ENCODE data around the gene FKBP8. TPM values are rescaled to one million over a fixed set of nuclear protein-coding genes. Genes with fewer than 3 reads are reported as not detected.
"Not testable (repeated sequence)": the region's sequence is repeated elsewhere in the genome, so short reads cannot be mapped to it uniquely, and the experiment has no call there.

Gene FKBP8
- polyA plus RNA-seq (ENCODE audit: insufficient read length in 4 of 4), result 100 to 1,000 TPM; 155 to 215 (median 193) TPM

DNA sequence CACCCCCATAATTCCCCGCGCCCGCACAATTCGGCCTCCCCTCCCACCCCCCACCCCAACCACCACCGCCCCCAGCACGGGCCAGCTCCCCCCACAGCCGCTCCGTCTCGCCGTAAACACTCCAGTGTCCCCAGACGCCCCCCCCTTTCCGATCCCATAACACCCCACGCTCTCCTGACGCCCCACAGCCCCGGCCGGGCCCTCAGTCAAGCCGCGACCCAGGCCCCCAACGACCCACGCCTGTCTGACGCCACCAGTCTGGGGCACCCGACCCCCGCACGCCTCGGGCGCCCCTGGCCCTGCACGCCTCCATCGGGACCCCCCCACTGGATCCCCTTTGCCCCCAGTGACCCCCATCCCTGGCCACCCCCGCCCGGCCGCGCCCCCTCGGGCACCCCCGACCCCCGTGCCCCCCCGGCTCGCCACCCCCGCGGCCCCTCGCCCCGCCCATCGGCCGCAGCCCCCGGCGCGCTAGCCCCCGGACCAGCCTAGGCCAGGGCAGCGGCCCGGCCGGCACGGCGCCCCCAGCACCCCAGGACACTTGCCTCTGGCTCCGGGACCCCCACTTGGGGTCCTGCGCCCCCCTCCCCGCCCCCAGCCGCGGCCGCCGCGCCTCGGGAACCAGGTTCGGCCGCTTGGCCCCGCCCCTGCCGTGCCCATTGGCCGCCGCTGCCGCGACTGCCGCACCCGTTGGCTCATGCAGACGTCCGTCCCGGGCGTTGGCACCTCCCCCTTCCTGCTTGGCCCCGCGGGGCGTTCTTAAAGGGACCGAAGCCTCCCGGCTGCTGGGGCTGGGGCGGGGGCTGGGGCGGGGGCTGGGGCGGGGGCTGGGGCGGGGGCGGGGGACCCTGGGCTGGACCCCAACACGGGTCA lies at the start of gene FKBP8:
Gene FKBP8 (minus strand): TSS at position 633 of the 873 bp plus-strand sequence. CDS start 1,603 bp downstream, outside the sequence.
- peak in 3 of 4 donors; percentile 73 to 80 (median 79) for DNase-seq (ENCODE audit: low read depth in 4 of 4, low spot score in 2 of 4)

DNA sequence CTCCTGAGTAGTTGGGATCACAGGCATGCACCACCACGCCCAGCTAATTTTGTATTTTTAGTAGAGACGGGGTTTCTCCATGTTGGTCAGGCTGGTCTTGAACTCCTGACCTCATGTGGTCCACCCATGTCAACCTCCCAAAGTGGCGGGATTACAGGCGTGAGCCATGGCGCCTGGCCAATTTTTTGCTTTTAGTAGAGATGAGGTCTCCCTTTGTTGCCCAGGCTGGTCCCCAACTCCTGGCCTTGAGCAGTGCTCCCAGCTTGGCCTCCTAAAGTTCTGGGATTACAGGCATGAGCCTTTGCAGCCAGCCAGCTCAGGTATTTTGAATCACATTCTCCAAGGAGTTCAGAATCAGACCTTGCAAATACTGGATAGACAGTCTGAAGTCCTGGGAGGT lies 49.4 kb upstream of the FKBP8 start:
- not testable (repeated sequence) for DNase-seq (ENCODE audit: low read depth in 4 of 4, low spot score in 2 of 4)

DNA sequence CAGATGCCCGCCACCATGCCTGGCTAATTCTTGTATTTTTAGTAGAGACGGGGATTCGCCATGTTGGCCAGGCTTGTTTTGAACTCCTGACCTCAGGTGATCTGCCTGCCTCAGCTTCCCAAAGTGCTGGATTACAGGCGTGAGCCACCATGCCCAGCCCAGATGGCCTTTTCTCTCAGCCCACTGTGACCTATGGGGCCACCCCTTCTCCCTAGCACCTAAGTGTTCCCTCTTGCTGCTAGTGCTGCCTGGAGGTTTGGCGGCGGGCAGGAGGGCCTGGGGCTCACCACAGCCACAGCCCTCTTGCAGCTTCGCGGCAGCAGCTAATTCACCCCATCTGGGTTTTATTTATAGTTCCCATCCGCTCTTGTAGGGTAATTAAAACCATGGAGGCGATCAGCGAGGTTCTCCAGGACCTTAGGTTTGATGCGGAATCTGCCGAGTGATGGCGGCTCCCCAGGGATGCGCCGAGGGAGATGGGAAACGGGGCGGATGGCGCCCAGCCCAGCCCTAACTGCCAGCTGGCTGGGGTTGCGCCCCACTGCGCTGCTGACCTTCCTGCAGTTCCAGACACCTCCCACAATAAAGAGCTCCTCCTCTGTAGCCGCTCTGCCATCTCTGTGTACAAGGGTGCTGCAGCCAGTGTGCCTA lies 48.5 kb upstream of the FKBP8 start:
- DNase-seq (ENCODE audit: low read depth in 4 of 4, low spot score in 2 of 4), result no peak

DNA sequence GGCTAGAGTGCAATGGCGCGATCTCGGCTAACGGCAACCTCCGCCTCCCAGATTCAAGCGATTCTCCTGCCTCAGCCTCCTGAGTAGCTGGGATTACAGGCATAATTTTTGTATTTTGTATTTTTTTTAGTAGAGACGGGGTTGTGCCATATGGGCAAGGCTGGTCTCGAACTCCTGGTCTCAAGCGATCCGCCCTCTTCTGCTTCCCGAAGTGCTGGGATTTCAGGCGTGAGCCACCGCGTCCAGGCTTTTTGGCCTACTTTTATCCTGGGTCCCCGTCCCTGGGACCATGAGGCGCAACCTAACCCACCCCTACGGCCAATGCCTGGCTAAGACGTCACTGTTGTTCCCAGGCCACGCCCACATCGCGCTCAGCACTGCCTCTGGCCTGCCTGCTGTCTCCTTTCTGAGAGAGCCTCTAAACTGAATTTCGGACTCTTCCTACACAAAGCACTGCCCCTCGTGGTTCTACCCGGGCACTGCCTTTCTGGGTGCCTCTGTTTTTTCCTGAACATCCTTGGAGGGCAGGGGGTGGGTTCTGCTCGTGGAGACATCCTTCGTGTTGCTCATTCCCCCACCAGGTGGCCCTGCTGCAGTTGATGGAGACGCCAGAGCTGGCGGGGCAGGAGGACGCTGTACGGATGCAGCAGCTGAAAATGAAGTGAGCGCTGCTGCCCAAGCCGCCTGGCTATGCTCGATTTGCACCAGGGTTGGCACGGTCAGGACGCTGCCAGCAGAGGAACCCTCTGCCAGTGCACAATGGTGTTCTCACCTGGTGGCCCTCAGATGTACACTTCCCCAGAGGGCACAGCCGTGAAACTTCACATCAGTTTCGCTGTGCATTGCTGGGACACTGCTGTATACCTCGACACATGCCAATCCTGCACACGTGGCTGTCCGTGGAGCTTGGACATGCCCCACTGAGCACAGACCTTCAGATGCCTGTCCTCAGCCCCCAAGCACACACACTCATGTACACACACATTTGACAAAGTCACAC lies 47.2 kb upstream of the FKBP8 start:
- peak in 2 of 4 donors; percentile 70 to 73 for DNase-seq (ENCODE audit: low read depth in 4 of 4, low spot score in 2 of 4)

DNA sequence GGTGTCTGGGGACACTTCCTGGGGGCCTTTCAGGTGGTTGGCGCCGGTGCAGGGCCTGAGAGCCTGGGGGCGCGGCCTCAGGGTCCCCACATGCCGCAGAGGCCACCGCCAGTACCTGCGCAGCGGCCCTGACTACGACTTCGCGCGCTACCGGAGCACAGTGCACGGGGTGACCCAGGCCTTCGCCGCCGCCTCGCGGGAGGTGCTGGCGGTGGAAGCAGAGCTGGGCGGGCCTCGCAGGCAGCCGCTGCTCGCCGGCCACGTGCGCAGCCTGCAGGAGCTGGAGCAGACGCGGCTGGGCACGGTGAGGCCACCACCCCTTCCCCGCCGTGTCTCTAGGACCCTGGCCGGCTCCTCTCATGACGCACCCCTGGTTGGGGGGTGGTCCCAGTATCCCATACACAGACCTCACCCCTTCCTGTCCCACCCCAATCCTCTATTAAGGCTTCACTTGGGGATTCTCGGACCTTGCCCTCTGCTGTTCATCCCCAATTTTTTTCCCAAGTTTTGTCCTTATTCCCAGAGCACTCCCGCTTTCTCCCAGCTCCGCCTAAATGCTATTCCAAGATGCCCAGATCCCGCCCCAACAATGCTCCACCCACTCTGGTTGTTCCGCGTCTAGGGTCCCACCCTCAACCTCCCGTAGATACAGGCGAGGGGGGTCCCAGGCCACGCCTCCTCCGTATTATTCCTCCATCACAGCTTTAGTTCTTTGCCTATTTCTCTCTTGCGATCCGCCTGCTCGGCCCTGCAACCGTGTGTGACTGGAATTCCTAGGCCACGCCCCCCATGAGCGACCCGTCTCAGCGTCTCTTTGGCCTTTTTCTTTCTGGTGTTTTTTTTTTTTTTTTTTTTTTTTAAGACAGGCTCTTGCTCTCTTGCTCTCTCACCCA lies 46.3 kb upstream of the FKBP8 start:
- DNase-seq (ENCODE audit: low read depth in 4 of 4, low spot score in 2 of 4), result peak in 1 of 4 donors; percentile 63

DNA sequence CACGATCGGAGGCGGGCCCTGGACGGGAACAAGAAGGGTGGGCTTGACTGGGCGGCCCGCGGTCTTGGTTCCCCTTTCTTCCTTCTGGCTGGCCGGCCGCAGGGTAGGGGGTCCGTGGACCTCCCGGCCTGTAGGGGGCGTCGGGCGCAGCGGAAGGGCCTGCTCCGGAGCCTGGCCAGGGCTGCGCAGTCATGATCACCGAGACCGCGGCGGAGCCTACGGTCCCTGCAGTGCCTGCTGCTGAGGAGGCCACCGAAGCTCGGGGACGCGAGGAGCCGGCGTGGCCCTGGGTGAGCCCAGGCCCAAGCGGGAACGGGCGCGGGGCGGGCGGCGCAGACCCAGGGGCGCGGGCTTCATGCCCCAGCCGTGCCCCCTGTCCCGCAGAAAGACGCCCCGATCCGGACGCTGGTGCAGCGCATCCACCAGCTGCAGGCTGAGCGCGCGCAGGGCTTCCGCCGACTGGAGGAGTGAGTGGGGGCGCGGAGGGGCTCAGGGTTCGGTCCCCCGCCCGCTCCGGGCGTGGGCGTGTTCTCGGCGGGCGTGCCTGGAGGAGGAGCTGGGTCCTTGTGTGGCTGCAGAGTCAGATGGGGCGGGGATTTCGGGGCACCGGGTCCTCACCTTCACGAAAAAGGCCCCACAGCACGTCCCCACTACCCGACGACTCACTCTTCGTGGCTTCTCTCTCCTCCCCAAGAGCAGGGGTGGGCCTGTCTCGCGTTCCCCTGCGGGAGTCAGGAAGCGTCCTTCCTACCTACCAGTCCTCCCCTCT lies 45.4 kb upstream of the FKBP8 start, which contains the start of gene REX1BD:
Gene REX1BD (plus strand): TSS at position 188 of the 769 bp plus-strand sequence. CDS start 4 bp downstream, at position 192.
- DNase-seq (ENCODE audit: low read depth in 4 of 4, low spot score in 2 of 4), result peak in 3 of 4 donors; percentile 68 to 75 (median 73)

DNA sequence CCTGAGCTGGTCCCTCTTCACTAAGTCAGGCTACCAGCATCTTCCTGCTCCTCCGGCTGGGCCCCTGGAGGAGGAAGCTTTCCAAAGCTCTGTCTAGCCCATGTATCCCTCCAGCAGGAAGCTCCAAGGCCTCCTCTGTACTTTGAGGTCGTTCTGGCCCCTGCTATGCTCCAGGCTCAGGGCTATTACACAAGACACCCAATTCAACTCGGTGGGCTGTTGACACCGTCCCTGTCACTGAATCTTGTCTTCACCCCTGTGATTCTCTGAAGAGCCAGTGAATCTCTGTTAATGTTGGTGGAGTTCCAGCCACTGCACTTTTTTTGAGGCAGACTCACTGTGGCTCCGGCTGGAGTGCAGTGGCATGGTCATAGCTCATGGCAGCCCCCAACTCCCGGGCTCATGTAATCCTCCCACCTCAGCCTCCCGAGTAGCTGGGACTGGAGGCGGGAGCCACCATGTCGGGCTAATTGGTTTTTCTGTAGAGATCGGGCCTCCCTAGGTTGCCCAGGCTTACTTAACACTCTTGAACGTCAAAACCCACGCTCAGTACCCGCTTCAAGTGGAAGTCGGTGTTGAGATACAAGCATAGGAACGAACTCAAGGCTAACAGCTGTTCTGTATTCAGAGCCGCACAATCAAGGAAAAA lies 44.7 kb upstream of the FKBP8 start:
- DNase-seq (ENCODE audit: low read depth in 4 of 4, low spot score in 2 of 4), result no peak

DNA sequence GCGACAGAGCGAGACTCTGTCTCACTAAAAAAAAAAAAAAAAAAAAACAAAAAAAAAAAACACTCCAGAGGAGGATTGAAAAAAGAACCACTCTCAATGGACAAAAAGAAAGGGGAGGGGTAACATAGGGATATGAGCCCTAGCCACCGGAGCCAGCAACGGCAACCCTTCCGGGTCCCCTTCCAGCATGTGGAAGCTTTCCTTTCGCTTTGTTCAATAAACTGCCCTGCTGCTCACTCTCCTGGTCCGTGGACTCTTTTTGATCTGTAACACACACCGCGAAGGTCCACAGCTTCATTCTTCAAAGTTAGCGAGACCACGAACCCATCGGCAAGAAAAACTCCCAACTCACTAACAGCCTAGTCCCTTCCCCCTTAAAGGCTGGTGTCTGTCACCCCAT lies 44.2 kb upstream of the FKBP8 start:
- no peak for DNase-seq (ENCODE audit: low read depth in 4 of 4, low spot score in 2 of 4)

DNA sequence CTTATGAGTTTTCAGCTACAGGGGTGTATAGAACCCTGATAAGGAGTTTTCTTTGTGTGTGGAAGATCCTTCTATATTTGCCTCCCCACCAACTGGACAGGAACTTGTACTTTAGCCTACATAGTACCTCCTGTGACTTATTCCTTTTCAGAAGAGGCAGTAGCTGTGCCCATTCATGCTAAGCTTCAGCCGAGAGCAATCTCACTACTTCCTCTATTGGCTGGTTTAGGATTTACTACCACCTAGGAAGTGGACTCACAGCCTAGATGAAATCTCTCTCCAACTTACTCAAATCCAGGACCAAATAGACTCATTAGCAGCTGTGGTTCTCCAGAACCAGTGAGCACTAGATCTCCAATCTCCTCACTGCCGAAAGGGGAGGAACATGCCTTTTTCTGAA lies 42.9 kb upstream of the FKBP8 start:
- no peak for DNase-seq (ENCODE audit: low read depth in 4 of 4, low spot score in 2 of 4)

DNA sequence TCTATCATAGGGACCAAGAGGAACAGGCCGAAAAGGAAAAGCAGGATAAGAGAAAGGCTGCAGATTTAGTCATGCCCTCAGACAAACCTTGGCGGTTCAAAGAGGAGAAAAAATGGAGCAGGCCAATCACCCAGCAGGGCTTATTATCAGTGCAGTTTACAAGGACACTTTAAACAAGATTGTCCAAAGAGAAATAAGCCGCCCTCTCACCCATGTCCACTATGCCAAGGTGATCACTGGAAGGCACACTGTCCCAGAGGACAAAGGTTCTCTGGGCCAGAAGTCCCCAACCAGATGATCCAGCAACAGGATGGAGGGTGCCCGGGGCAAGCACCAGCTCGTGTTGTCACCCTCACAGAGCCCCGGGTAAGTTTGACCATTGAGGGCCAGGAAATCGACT lies 36.9 kb upstream of the FKBP8 start:
- DNase-seq (ENCODE audit: low read depth in 4 of 4, low spot score in 2 of 4), result no peak

DNA sequence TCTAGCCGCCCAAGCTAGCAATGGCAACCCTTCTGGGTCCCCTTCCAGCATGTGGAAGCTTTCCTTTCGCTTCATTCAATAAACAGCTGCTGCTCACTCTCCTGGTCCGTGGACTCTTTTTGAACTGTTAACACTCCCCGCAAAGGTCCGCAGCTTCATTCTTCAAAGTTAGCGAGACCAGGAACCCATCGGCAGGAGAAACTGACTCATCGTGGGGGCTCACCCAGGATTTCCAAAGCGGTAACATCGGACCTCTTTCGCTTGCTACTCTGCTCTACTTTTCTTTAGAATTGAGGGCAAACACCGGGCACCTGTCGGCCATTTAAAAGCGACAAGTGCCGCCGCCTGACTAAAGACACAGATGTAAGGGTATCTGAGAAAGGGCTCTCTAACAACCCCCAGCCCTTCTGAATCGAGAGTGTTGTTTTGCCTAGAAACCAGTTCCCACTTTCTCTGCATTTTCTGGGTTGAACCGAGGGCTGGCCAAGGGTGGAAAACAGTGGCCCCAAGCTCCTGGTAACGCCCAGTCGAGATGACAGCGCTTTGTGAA lies 34.1 kb upstream of the FKBP8 start:
- DNase-seq (ENCODE audit: low read depth in 4 of 4, low spot score in 2 of 4), result no peak

DNA sequence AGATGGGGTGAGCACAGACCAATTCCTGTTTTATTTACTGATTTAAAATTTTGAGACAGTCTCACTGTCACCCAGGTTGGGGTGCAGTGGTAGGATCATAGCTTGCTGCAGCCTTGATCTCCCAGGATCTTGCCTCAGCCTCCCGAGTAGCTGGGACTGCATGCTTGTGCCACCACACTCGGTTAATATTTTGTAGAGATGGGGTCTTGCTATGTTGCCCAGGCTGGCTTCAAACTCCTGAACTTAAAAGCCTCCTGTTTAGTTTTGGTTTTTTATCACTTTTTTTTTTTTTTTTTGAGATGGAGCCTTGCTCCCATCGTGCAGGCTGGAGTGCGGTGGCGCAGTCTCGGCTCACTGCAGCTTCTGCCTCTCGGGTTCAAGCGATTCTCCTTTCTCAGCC lies 33.0 kb upstream of the FKBP8 start:
- DNase-seq (ENCODE audit: low read depth in 4 of 4, low spot score in 2 of 4), result no peak

DNA sequence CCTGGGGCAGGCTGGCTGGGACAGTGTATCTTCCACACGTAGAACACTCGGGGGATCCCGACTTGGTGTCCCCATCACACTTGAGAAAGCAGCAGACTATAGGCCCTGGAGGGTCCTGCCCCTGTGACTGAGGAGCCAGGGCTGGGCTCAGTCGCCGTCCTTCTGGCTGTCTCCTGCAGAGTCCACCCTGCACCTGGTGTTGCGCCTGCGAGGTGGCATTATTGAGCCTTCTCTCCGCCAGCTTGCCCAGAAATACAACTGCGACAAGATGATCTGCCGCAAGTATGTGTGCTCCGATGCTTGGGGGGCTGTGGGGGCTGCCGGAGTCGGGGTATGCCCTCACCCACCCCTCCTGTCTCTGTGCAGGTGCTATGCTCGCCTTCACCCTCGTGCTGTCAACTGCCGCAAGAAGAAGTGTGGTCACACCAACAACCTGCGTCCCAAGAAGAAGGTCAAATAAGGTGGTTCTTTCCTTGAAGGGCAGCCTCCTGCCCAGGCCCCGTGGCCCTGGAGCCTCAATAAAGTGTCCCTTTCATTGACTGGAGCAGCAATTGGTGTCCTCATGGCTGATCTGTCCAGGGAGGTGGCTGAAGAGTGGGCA lies 31.4 kb upstream of the FKBP8 start:
- DNase-seq (ENCODE audit: low read depth in 4 of 4, low spot score in 2 of 4), result no peak

DNA sequence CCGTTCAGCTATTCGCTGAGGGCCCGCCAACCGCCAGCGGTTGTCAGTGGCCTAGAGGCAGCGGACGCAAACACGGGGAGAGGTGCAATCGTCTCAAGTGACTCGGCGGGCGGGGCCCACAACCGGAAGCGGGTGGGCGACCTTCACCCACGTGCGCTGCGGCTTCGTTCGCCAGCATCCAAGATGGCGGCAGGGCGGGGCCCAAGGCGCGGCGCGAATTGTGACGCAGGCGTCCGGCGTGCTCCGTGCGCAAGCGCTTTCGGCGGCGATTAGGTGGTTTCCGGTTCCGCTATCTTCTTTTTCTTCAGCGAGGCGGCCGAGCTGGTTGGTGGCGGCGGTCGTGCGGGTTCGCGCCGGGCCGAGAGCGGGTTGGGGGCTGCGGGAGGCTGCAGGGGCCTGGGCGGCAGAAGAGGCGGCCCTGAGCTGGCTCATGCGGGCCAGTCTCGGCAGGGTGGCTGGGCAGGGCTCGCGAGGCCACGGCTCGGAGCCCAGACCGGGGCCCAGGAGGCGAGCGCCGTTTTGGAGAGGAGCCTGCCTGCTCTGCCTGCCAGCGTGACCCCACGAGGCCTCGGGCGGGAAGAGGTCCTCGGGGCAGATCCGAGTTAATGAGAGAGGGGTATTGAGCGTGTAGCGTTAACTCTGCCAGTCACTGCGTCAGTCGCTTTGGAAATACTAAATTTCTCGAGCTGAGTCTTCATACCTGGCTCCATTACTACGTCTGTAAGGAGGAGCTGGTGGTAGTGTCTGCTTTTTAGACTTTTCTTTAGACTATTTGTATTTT lies 28.4 kb upstream of the FKBP8 start, which contains the start of gene UBA52:
Gene UBA52 (plus strand): TSS at position 294 of the 781 bp plus-strand sequence. CDS start 1,444 bp downstream, outside the sequence.
- peak; percentile 91 to 95 (median 93) for DNase-seq (ENCODE audit: low read depth in 4 of 4, low spot score in 2 of 4)

DNA sequence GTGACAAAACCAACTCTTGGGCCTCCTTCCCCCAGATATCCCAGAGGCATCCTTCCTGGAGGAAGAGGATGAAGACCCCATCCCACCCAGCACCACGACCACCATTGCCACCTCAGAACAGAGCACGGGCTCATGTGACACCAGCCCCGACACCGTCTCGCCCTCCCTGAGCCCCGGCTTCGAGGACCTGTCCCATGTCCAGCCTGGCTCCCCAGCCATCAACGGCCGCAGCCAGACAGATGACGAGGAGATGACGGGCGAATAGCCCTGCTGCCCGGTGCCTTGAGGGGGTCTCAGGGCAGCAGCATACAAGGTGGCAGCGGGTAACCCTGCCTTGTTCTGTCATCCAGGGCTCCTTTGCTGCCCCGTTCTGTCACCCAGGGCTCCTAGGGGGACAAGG lies 25.0 kb upstream of the FKBP8 start:
- no peak for DNase-seq (ENCODE audit: low read depth in 4 of 4, low spot score in 2 of 4)

DNA sequence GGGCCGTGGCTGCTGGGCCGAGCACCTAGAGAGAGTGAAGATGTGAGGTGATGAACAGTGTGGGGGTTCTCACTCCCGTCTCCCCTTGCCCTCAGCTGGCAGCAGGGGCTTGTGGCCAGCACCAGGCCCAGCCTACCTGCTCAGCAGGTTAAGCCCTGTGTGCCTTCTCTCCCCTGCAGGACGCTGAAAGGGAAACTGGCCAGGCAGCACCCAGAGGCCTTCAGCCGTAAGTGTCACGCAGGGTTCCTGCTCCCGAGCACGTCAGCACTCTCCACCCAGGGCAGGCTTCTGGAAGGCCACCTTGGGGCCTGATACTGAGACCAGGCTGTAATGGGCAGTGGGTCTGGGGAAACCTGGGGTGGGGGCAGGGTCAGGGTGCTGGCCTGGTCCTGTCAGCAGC lies 23.6 kb upstream of the FKBP8 start:
- no peak for DNase-seq (ENCODE audit: low read depth in 4 of 4, low spot score in 2 of 4)

DNA sequence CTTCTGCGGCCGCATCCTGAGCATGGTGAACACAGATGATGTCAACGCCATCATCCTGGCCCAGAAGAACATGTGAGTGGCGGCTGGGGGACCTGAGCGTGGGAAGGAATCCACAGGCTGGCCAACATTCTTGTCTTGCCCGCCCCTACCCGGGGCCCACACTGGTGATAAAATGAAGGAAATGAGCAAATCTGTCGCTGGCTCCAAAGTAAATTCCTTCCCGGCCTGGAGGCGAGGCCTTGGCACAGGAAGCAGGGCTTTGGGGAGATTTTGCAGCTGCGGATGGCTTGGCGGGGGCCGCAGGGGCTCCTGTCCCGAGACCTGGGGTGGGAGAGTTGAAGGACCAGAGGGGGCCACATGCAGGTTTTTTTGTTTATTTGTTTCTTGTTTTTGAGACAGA lies 18.7 kb upstream of the FKBP8 start:
- no peak for DNase-seq (ENCODE audit: low read depth in 4 of 4, low spot score in 2 of 4)
